Small intestine (tissue), 7 donors: ENCODE results near the gene ZBTB21. TPM values are rescaled to one million over a fixed set of nuclear protein-coding genes. Genes with fewer than 3 reads are reported as not detected.
"Not testable (repeated sequence)": the region's sequence is repeated elsewhere in the genome, so short reads cannot be mapped to it uniquely, and the experiment has no call there.

ENCODE experiments used
- DNase-seq, 2 donors: peaks; one replicate each; pipeline versions ENCODE4 v3.0.0 to v3.0.0-alpha.2; 2013
- FAIRE-seq: peaks from 2 replicates; lab custom pipeline; 2012; peaks lifted over from hg19 to GRCh38; lab: Jason Lieb, UNC
- H3K27ac ChIP-seq, 3 donors: one replicate each; pipeline ENCODE4 v1.5.1; 2013; ENCODE audit warnings: low read length in 2 of 3, mild to moderate bottlenecking in 2 of 3, control low read depth in 1 of 3, inconsistent platforms in 1 of 3, low read depth in 1 of 3, moderate library complexity in 1 of 3
- H3K27me3 ChIP-seq, 3 donors: one replicate each; pipeline ENCODE4 v1.6.1; 2013; ENCODE audit warnings: low read length in 3 of 3, inconsistent platforms in 1 of 3; ENCODE audit not compliant: control insufficient read depth in 3 of 3, insufficient read depth in 3 of 3
- H3K36me3 ChIP-seq, 3 donors: one replicate each; pipeline ENCODE4 v1.6.1; 2013; ENCODE audit warnings: low read length in 3 of 3, inconsistent platforms in 1 of 3, low read depth in 1 of 3, mild to moderate bottlenecking in 1 of 3, moderate library complexity in 1 of 3; ENCODE audit not compliant: control insufficient read depth in 3 of 3, insufficient read depth in 2 of 3
- H3K4me1 ChIP-seq, 3 donors: one replicate each; pipeline ENCODE4 v1.6.1; 2013; ENCODE audit warnings: low read length in 2 of 3, inconsistent platforms in 1 of 3, low read depth in 1 of 3, mild to moderate bottlenecking in 1 of 3, moderate library complexity in 1 of 3; ENCODE audit not compliant: control insufficient read depth in 3 of 3, insufficient read depth in 2 of 3
- H3K4me3 ChIP-seq, 3 donors: one replicate each; pipeline ENCODE4 v1.5.1; 2013; ENCODE audit warnings: low read length in 3 of 3, control low read depth in 1 of 3, inconsistent platforms in 1 of 3, low read depth in 1 of 3, mild to moderate bottlenecking in 1 of 3, moderate library complexity in 1 of 3
- H3K9me3 ChIP-seq, 2 donors: one replicate each; pipeline ENCODE4 v1.6.1; 2013; ENCODE audit warnings: low read depth in 1 of 2, low read length in 1 of 2; ENCODE audit not compliant: control insufficient read depth in 2 of 2, insufficient read depth in 1 of 2
- WGBS, 3 donors: extraction: QIAGEN DNeasy Blood & Tissue Kit; methylation state at CpG; one replicate each; pipeline ENCODE4 v1.1.7; 2013; 5-methylcytosine and 5-hydroxymethylcytosine counted together
- polyA plus RNA-seq, 4 donors: library from polyadenylated mRNA; stranded (reverse) in 3 of 4; unstranded in 1 of 4; fragments of 200-250 nt in 3 of 4; fragments of 120-200 nt in 1 of 4; gene quantifications; one replicate each; pipeline versions ENCODE4 v1.2.1 to v1.2.3, GENCODE V29; 2013
- donor health status: healthy with polysubstance abuse.
- donor health status: control.
- donor health status: control.
- donor health status: Bipolar disorder and iron deficiency.
- donor health status: healthy.

ZBTB21 gene
- polyA plus RNA-seq, 4 donors = 1.4 to 11.0 (median 2.4) TPM

DNA sequence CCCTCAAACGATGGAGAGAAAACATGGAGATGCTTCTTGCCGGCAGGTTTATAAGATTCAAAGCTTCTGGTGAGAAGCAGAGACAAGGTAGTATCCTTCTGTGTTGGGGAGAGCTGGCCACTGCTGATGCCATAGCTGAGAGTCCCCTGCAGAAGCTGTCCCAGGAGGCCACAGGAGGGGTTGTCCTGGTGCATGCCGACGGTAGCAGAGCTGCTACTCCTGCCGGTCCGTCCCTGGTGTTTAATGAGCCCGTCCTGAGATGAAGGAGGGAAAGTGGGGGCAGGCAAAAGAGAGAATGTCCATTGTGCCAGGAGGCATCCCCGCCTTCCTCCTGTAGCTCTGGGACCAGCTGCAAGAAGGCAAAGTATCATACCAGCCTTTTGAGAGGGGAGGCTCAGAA, 46.0 kb downstream of the ZBTB21 start:
- no peak for DNase-seq
- 83 to 84% (median 84%) methylated on average over 8 of the region's 8 CpGs for WGBS, 3 donors
- FAIRE-seq = no peak
- Histone ChIP-seq H3K4me3 (no peak overlapping the region), H3K4me1 (peaks cover 0 to 8% (median 0%) of the 10 kb centered on the region in 3 donors), H3K36me3 (no peaks in the 10 kb centered on the region), H3K9me3 (no peaks in the 10 kb centered on the region), H3K27me3 (peaks cover 0 to 3% (median 0%) of the 10 kb centered on the region in 3 donors), H3K27ac (no peak overlapping the region)

DNA sequence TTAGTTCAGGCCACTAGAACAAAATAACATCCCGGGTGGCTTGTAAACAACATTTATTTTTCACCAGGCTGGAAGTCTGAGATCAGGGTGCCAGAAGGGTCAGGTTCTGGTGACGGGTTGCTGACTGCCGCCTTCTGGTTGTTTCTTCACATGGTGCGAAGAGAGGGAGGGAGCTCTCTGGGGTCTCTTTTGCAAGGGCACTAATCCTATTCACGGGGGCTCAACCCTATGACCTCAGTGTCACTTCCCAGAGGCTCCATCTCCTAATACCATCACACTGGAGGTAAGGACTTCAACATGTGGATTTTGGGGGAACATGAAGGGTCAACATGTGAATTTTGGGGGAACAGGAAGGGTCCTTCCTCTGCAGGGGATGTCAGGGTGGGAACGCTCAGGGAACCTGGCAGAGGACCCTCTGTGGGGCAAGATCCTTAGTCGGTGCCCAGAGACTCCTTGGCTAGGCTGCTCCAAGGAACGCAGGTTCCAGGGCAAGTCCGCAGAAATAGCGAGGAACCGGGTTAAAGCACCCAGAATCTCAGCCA, 47.7 kb downstream of the ZBTB21 start:
- H3K4me3 ChIP-seq = no peak overlapping the region
- no peaks in the 10 kb centered on the region for H3K36me3 ChIP-seq
- no peak for DNase-seq
- 87 to 89% (median 88%) methylated on average over 11 of the region's 11 CpGs for WGBS, 3 donors
- no peak overlapping the region for H3K27ac ChIP-seq
- H3K27me3 ChIP-seq = peaks cover 0 to 3% (median 0%) of the 10 kb centered on the region in 3 donors
- FAIRE-seq = no peak
- H3K4me1 ChIP-seq = no peaks in the 10 kb centered on the region
- no peaks in the 10 kb centered on the region for H3K9me3 ChIP-seq

GRCh38 chr21:41961753-41962152, 48.4 kb downstream of the ZBTB21 start:
- Histone ChIP-seq H3K9me3 (no peaks in the 10 kb centered on the region), H3K27me3 (peaks cover 0 to 3% (median 0%) of the 10 kb centered on the region in 3 donors), H3K27ac (no peak overlapping the region), H3K4me3 (no peak overlapping the region), H3K36me3 (no peaks in the 10 kb centered on the region), H3K4me1 (peaks cover 0 to 6% (median 0%) of the 10 kb centered on the region in 3 donors)
- DNase-seq (no peak), FAIRE-seq (no peak)
- WGBS, 3 donors = 46 to 64% (median 48%) methylated on average over 8 of the region's 8 CpGs

- Histone ChIP-seq H3K4me1 (peaks cover 0 to 6% (median 0%) of the 10 kb centered on the region in 3 donors), H3K9me3 (no peaks in the 10 kb centered on the region), H3K27ac (no peak overlapping the region), H3K27me3 (peaks cover 0 to 3% (median 0%) of the 10 kb centered on the region in 3 donors), H3K36me3 (no peaks in the 10 kb centered on the region), H3K4me3 (no peak overlapping the region)
- FAIRE-seq (no peak), DNase-seq (no peak)
- WGBS, 3 donors = 77 to 85% (median 83%) methylated on average over 14 of the region's 14 CpGs
Observed at GRCh38 chr21:41961282-41961701, 48.9 kb downstream of the ZBTB21 start.

DNA sequence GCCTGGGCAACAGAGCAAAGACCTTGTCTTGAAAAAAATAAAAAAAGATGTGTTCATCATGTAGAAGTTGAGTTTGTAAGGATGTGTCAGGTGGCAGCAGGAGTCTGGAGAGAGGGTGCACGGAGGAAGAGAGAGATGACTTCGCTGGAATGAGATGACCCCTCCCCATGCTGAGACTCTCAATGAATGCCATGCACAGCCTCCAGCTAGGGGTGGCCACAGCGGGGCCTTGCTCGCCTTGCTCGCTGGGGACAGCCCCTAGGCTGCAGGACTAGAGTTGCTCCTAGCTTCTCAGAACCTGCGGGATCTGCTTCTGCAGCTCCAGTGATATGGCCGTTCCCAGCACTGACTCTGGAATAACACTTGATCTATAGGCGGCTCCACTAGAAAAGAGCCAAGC, 49.8 kb downstream of the ZBTB21 start:
- WGBS, 3 donors = 88 to 92% (median 91%) methylated on average over 8 of the region's 8 CpGs
- no peak for DNase-seq
- Histone ChIP-seq H3K27me3 (peaks cover 0 to 3% (median 0%) of the 10 kb centered on the region in 3 donors), H3K4me3 (no peak overlapping the region), H3K4me1 (peaks cover 0 to 6% (median 0%) of the 10 kb centered on the region in 3 donors), H3K27ac (no peak overlapping the region), H3K9me3 (no peaks in the 10 kb centered on the region), H3K36me3 (no peaks in the 10 kb centered on the region)
- FAIRE-seq = no peak

- H3K4me3 ChIP-seq, H3K9me3 ChIP-seq, H3K4me1 ChIP-seq, DNase-seq, H3K27me3 ChIP-seq, H3K36me3 ChIP-seq, FAIRE-seq, H3K27ac ChIP-seq: not testable (repeated sequence)
- WGBS, 3 donors = 91 to 97% (median 94%) methylated on average over 11 of the region's 11 CpGs
Observed at GRCh38 chr21:41959697-41960096, 50.5 kb downstream of the ZBTB21 start.

DNA sequence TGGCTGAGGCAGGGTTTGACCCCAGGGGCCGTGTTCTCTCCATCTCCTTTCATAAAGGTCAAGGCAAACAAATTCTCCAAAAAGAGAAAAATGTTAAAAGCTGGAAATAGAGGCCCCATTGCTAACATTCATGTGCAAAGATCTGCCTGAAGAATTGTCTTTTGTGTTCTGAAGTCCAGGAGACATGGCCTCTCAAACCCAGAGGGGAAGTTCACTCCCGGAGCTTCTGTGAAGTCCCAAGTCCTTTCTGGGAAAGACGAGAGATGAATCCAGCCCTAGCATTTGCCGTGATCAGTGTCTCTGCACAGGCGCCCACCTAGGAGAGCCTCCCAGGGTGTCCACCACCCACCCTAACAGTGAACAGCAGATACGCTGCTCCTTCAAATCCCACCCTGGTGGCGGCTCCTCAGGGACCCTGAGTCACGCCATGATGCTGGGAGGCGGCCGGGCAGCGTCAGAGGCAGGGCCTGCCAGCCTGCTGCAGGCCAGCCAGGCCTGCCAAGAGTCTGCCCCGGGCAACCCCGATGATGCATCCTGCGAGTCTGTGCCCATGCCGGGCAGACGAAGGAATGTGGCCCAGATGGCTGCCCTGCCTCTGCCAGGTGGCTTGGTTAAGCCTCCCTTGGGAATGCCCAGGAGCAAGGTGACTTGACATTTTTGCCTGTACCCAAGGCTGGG, 51.1 kb downstream of the ZBTB21 start:
- no peak overlapping the region for H3K4me3 ChIP-seq
- no peaks in the 10 kb centered on the region for H3K27me3 ChIP-seq
- H3K4me1 ChIP-seq = peaks cover 0 to 6% (median 4%) of the 10 kb centered on the region in 3 donors
- no peak overlapping the region for H3K27ac ChIP-seq
- H3K9me3 ChIP-seq = no peaks in the 10 kb centered on the region
- FAIRE-seq (no peak), DNase-seq (no peak)
- 86 to 90% (median 87%) methylated on average over 16 of the region's 16 CpGs for WGBS, 3 donors
- H3K36me3 ChIP-seq = no peaks in the 10 kb centered on the region

DNA sequence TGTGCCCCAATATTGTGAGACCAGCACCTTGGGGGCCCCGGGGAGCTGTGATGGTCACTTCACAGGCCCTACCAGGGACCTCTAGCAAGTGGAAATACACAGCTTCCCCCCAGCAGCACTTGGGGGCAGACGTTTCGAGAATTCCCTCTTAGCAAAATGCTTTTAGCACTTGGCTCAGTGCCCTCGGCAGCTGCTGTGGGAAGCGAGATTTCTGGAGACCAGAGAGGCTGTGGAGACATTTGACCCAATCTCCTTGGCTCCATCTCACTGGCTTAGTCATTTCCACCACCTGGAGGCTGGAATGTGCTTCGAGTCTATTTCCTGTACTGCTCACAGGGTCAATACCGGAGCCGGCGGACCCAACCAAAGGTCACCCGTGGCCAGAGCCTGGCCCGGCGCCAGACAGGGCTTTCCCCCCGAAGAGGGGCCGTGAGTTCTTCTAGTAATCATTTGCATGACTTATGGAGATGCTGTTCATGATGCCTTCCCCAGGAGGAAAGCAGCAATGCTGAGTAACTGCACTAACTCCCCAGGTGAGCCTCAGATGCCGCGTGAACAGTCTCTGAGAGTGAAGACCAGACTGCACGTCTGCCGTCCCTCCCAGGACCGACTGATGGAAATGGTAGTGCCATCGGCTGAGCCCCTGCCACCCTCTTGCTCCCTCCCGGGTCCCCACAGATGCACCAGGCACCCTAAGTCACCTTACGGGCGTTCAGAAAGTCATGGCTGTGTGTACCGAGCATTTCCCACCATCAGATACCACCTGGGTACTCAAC, 52.0 kb downstream of the ZBTB21 start:
- peak; percentile 58 to 68 for DNase-seq
- Histone ChIP-seq H3K9me3 (no peaks in the 10 kb centered on the region), H3K27ac (peak overlapping the region in 1 of 3 donors; percentile 64), H3K36me3 (no peaks in the 10 kb centered on the region), H3K4me3 (no peak overlapping the region), H3K27me3 (no peaks in the 10 kb centered on the region), H3K4me1 (peaks cover 0 to 6% (median 4%) of the 10 kb centered on the region in 3 donors)
- FAIRE-seq = no peak
- WGBS, 3 donors = 36 to 47% (median 44%) methylated on average over 24 of the region's 24 CpGs
